Stimulated activated CD8-positive, alpha-beta memory T cell treated with anti-CD3 and anti-CD28 coated beads, Interleukin-12 subunit alpha, Interleukin-12 subunit beta, amount 100 ng/mL, for 4 hours (primary cell): ENCODE measurements around the gene DCTN2.
"Not testable (repeated sequence)": the region's sequence is repeated elsewhere in the genome, so short reads cannot be mapped to it uniquely, and the experiment has no call there.

ENCODE experiments used
- DNase-seq: peaks from one replicate; pipeline ENCODE4 v3.0.0-alpha.2; 2020; ENCODE audit warnings: low read depth

The DCTN2 gene

GRCh38 chr12:57576613-57577160 lies 29.7 kb upstream of the DCTN2 start:
- no peak for DNase-seq

DNA sequence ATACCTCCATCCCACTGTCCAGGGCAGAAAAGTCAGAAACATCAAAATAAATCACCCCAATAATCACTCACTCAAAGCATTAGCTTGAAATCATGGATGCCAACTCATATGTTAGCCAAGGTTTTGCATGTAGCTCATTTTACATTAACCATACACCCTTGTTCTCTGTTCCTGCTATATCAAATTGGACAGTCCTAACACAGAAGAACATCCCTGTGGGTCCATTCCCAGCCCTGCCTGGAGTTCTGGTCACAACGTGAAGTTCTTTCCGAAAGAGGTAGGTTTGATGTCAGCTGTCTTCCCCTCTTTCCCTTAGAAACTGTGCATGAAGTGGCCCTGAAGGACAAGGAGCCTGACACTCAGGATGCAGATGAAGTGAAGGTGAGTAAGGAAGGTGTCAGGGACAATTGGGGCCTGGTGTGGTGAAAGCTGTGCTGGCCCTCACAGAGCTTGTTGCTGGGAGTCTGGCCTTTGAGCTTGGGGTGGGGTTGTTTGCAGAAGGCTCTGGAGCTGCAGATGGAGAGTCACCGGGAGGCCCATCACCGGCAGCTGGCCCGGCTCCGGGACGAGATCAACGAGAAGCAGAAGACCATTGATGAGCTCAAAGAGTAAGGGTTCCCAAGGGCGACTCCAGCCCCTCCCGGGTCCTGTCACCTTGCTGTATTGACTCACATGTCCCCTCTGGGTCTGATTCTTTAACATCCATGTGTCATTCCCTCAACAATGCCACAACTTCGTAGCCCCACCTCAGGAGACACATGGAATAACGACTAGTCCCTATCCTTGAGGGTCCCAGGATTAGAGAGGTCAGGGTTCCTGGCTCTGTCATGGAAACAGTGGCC lies 29.0 kb upstream of the DCTN2 start:
- DNase-seq, result no peak

DNA sequence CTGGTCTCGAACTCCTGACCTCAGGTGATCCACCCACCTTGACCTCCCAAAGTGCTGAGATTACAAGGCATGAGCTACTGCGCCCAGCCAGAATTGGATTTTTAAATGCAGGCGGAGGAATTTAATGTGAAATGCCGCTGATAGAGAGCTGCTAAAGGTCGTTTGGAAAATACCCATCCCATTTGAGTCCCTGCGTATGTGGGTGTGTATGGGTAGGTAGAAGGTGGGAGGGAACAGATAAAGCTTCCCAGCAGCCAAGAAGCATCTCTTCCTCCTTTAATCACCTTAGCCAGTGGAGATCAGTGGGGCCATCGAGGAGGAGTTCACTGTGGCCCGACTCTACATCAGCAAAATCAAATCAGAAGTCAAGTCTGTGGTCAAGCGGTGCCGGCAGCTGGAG lies 27.8 kb upstream of the DCTN2 start:
- no peak for DNase-seq

GRCh38 chr12:57571926-57572762 lies 25.2 kb upstream of the DCTN2 start:
- DNase-seq, result no peak

- not testable (repeated sequence) for DNase-seq
Observed at GRCh38 chr12:57570438-57570837, 23.4 kb upstream of the DCTN2 start.

GRCh38 chr12:57569858-57570257 lies 22.9 kb upstream of the DCTN2 start:
- no peak for DNase-seq

- DNase-seq, result no peak
Observed at GRCh38 chr12:57568838-57569237, 21.8 kb upstream of the DCTN2 start.

DNA sequence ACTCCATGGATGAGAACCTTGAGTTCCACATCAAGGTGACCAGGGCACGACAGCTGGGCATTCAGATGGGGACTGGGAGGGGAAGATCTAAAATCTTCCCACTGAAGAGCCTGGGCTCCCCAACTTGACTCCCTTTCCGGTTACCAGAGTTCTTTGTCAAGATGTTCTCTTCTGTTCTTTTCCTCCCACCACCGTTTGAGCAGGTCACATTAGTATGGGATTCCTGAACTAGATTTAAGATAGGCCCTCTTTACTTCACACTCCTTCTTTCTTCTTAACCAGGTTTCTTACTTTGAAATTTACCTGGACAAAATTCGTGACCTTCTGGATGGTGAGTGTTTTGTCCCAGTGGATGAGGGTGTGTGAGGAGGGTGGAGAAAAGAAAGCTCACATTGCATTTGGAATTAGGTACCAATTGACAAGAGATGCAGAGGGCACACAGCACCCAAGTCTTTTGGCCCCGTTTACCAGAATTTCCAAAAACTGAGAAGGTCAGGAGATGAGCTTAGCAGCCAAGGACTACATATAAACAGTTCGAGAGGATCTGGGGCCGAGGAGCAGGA lies 17.3 kb upstream of the DCTN2 start:
- DNase-seq, result no peak

DNA sequence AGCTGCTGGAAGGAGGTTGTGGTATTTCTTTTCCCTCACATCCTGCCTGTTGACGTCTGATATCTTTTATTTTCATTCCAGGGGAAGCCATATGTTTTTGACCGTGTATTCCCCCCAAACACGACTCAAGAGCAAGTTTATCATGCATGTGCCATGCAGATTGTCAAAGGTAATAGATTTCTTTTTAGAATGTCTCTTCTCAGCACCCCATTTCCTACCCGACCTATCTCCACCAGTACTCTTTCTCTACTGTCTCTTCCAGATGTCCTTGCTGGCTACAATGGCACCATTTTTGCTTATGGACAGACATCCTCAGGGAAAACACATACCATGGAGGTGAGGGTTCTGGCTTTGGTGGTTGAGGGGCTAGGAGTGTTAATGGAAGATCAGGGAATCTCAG lies 16.4 kb upstream of the DCTN2 start:
- DNase-seq, result no peak

DNA sequence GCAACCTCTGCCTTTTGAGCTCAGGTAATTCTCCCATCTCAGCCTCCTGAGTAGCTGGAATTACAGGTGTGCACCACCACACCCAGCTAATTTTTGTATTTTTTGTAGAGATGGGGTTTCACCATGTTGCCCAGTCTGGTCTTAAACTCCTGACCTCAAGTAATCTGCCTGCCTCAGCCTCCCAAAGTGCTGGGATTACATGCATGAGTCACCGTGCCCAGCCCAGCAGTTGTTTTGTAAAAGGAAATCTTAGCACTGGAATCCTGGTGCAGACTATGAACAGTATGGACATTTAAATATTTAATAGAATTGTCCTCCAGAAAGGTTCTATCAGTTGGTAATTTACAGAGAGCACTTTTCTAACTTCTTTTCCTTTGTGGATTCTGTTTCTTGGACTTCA lies 14.1 kb upstream of the DCTN2 start:
- DNase-seq, result not testable (repeated sequence)

DNA sequence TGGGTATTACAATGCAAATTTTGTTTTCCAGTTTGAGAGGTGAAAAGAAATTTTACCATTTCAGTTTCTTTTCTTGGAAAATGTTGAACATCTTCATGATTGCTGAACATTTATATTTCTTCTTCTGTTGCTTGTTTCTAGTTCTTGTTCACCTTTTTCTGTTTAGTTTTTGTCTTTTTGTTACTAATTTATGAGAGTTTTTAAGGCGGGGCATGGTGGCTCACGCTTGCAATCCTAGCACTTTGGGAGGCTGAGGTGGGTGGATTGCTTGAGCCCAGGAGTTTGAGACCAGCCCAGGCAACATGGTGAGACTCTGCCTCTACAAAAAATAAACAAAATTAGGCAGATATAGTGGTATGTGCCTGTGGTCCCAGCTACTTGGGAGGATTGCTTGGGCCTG lies 13.5 kb upstream of the DCTN2 start:
- DNase-seq, result no peak

DNA sequence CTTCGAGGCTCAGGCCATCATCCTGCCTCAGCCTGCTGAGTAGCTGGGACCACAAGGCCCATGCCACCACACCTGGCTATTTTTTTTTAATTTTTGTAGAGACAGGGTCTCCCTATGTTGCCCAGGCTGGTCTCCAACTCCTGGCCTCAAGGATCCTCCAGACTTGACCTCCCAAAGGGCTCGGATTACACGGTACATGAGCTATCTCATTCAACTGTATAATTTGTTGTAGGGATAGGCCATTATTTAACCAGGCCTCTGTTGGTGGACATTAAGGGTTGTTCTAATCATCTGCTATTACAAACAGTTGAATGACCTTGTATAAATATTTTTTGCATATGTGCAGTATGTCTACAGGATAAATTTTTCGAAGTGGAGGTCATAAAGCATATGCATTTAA lies 11.9 kb upstream of the DCTN2 start:
- DNase-seq, result no peak

DNA sequence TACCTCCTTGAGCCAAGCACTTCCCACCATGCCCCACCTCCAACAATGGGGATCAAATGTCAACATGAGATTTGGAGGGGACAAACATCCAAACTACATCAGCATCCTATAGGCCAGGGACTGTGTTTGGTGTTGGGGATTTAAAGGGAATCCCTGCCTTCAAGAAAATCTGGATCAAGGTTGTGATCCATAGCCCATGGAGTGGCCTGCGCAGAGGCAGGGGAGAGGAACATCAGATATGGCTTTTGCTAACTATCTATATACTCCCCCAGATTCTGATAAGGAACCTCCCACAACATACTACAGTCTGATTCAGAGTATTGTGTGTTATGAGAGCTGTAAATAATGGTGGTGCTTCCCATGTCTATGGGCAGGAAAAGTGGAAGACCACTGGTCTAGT lies 7.9 kb upstream of the DCTN2 start:
- no peak for DNase-seq

- DNase-seq, result no peak
Observed at GRCh38 chr12:57554453-57554852, 7.5 kb upstream of the DCTN2 start.

DNA sequence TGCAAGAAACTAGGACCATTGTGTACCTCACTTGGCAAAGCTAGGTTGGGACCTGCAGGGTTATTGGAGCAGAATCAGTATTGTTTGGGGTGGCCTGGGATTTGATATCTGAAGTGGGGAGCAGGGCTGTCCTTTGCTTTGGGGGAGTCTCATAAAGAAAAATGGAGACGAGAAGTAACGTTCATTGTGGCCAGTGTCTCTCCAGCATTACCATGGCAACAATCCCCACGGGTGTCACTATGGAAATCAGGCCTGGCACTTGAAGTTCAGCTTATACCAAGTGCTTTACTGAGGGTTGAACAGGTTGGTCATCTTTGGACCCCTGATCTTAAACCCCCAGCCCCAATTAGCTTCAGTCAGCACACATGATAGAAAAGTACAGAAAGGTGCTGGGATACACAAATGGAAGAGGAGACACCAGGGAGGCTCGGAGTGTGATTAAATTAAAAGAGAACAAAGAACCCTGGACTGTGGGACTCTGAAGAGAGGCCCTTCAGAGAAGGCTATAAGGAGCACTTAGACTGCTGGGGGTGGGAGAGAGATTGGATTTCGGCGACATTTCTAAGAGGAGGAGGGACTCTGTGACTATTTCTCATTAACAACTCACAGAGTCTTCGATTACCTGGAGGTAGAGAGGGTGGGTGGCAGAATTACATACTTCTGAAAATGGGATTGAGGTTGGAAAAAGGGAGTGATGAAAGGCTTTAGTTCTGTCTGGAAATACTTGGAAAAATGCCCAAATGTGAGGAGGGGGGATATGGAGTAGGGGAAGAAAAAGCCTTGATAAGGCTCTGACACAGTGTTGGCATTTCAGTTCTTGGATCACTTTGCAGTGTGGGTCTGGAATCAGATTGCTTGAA lies 6.6 kb upstream of the DCTN2 start:
- DNase-seq, result no peak

DNA sequence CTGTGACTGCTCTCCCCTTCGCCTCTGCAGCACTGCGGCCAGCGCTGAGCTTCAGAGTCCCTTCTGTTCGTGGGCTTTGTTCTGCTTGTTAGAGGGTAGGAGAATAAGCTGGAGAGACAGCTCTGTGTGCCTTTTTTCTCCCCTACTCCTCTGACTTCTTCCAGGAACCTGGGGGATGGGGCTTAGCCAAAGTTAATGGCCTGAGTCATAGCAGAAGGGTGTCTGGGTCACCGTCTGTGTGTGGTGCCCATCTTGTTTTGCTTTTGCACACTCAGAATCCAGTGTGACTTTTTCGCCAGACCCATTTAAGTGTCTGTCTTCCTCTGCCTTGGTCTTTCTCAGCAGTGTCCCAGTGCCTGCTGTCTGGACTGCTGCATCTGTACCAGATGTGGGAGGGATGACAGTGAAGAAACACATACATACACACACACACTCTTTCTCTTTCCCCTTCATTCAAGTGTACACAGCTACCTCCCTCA lies 5.9 kb upstream of the DCTN2 start:
- no peak for DNase-seq

DNA sequence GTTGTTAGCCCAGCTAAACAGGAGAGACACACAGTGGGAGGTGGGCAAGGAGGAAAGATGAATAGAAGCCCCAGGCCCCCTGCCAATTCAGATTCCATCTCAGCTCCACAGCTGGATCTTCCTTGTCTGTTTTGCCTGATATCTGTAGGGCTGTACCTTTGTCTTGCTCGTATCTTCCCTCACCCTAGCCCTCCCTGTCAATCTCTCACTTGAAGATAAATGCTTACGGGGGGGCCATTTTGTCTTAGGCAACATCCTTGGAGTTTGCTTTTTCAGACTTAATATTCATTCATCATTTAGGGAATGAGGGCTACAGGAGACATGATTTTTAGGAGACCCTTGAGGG lies 5.3 kb upstream of the DCTN2 start:
- no peak for DNase-seq

DNA sequence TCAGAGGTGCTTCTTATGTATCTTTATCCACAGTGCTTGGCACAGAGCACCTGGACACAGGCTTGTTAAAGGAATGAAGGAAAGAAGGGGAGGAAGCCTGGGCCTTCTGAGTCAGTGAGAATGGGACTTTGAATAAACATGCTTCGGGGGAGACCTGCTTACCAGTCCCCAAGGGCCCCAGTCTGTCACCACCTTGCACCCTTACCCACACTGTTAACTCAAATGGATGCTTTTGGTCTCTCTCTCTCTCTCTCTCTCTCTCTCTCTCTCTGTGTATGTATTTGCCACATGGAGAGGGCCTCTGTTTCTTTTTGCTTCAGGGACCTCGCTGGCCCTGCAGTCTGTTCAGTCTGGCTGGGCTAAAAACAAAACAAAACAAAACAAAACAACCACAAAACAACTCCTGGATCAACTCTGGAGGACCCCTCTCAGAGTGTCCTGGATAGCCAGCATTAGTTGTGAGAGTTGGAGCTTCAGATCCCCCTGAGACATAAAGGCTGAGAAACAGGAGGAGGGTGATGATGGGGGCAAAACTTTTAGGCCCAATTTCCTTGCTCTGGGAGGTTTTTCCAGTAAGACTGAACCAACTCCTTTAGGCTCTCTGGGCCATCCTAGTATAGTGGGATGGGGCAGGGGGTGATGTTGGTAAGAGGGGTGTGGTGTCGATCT lies 4.8 kb upstream of the DCTN2 start:
- DNase-seq, result no peak

DNA sequence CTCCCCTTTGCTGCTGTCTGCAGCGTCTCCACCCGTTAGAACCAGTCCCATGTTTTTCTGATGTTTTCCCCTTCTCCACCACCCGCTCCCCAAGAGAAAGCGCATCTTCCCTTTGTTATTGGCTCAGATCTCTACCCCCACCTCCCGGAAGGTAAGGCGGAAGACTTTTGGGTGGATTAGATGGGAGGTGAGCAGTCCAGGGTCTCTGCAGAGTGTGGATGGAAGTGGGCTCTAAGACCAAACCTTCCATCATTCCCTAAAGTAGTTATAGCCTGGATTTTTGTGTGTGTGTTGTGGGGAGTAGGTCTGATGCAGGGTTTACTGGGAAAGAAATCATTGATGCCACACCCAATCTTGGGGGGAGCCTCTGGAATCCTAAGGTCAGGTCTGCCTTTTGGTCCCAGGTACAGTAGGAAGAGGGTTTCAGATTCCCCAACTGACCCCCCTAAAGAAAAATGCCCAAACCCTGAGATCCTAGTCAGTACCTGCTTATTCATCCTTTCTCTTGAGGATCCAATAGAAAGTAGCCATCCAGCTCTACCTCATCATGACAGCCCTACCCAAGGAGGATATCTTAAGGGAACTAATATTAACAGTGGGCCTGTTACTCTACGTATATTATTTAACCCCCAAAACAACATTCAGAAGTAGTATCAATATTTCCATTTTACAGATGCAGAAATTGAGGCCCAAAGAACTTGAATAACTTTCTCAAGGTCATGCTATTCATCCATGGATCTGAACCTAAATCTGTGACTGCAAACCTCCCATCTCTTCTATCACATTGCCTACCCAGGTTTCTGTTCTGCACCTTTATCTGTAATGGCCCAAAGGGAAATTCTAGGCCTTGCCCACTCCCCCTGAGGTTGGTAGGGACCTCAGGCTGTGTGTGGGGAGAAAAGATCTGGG lies 3.9 kb upstream of the DCTN2 start:
- DNase-seq, result no peak
